WTC11 (cell line): ENCODE data around the gene EVL. TPM values are rescaled to one million over a fixed set of nuclear protein-coding genes. Genes with fewer than 3 reads are reported as not detected.

Experiments
- ATAC-seq: fragments of 200-7000 bp; cut with Tn5 transposase; 2 replicates; pipeline ENCODE4 v1.10.0; 2021; ENCODE audit warnings: mild to moderate bottlenecking, moderate library complexity
- CTCF ChIA-PET: fragments of 300-600 bp; sonication (Branson Sonifier 250); formaldehyde crosslinking; loops from one replicate; lab custom pipeline; 2021; ENCODE audit warnings: antibody characterized with exemption; lab: Charles Lee
- POLR2A ChIA-PET: fragments of 350-600 bp; sonication (Branson Sonifier 250); formaldehyde crosslinking; loops from one replicate; lab custom pipeline; 2021; ENCODE audit warnings: antibody characterized with exemption; lab: Charles Lee
- DNase-seq: peaks from one replicate; pipeline ENCODE4 v3.0.0; 2021; ENCODE audit warnings: low spot score
- H3K27ac Mint-ChIP-seq: 2 replicates; pipeline ENCODE4 v1.8.0; 2021; ENCODE audit warnings: mixed read lengths
- H3K27me3 Mint-ChIP-seq: 2 replicates; pipeline ENCODE4 v1.8.0; 2021; ENCODE audit warnings: low read depth, mild to moderate bottlenecking, moderate library complexity, mixed read lengths
- H3K36me3 Mint-ChIP-seq: 2 replicates; pipeline ENCODE4 v1.8.0; 2021; ENCODE audit warnings: mixed read lengths
- H3K4me1 Mint-ChIP-seq: 2 replicates; pipeline ENCODE4 v1.8.0; 2022; ENCODE audit warnings: mixed read lengths
- H3K4me3 Mint-ChIP-seq: 2 replicates; pipeline ENCODE4 v1.8.0; 2021; ENCODE audit warnings: mild to moderate bottlenecking, moderate library complexity, mixed read lengths
- H3K9me3 Mint-ChIP-seq: 2 replicates; pipeline ENCODE4 v1.8.0; 2021; ENCODE audit warnings: mixed read lengths
- CTCF ChIP-seq: fragments of 200-600 bp; IDR thresholded peaks from 2 replicates; pipeline ENCODE4 v1.8.0; 2022; ENCODE audit warnings: antibody characterized with exemption
- ELF4 ChIP-seq: sonication (generic); formaldehyde crosslinking; IDR thresholded peaks from 2 replicates; pipeline ENCODE4 v1.8.1; 2022; ENCODE audit warnings: low read depth, mild to moderate bottlenecking, moderate library complexity, missing genetic modification reagents
- FOXK1 ChIP-seq: sonication (generic); formaldehyde crosslinking; IDR thresholded peaks from 2 replicates; pipeline ENCODE4 v1.8.0; 2022; ENCODE audit warnings: mild to moderate bottlenecking, moderate library complexity, missing genetic modification reagents
- FOXP1 ChIP-seq: sonication (generic); formaldehyde crosslinking; IDR thresholded peaks from 2 replicates; pipeline ENCODE4 v1.8.0; 2022; ENCODE audit warnings: missing genetic modification reagents, mild to moderate bottlenecking, moderate library complexity, borderline replicate concordance
- JUN ChIP-seq: sonication (generic); formaldehyde crosslinking; IDR thresholded peaks from 2 replicates; pipeline ENCODE4 v1.8.0; 2023; ENCODE audit warnings: mild to moderate bottlenecking, missing genetic modification reagents
- MYBL2 ChIP-seq: sonication (generic); formaldehyde crosslinking; IDR thresholded peaks from 2 replicates; pipeline ENCODE4 v1.8.1; 2023; ENCODE audit warnings: mild to moderate bottlenecking, moderate library complexity, missing genetic modification reagents
- NR1H2 ChIP-seq: sonication (generic); formaldehyde crosslinking; IDR thresholded peaks from 2 replicates; pipeline ENCODE4 v1.9.0; 2021; ENCODE audit warnings: mild to moderate bottlenecking, moderate library complexity, missing genetic modification reagents
- NR3C1 ChIP-seq: sonication (generic); formaldehyde crosslinking; conservative IDR thresholded peaks from 2 replicates; pipeline ENCODE4 v1.8.1; 2023; ENCODE audit warnings: low read depth, mild to moderate bottlenecking, missing genetic modification reagents
- OVOL2 ChIP-seq: fragments of 250-450 bp; sonication (Bioruptor Pico); IDR thresholded peaks from 2 replicates; pipeline ENCODE4 v1.9.0; 2021; ENCODE audit warnings: mild to moderate bottlenecking, borderline replicate concordance
- SMAD4 ChIP-seq: sonication (generic); formaldehyde crosslinking; IDR thresholded peaks from 2 replicates; pipeline ENCODE4 v1.8.0; 2022; ENCODE audit warnings: mild to moderate bottlenecking, missing genetic modification reagents
- SP1 ChIP-seq: sonication (generic); formaldehyde crosslinking; conservative IDR thresholded peaks from 2 replicates; pipeline ENCODE4 v1.8.1; 2022; ENCODE audit warnings: missing genetic modification reagents
- USF2 ChIP-seq: sonication (generic); formaldehyde crosslinking; IDR thresholded peaks from 2 replicates; pipeline ENCODE4 v1.8.1; 2023; ENCODE audit warnings: mild to moderate bottlenecking, missing genetic modification reagents, moderate library complexity
- ZBTB43 ChIP-seq: sonication (generic); formaldehyde crosslinking; IDR thresholded peaks from 2 replicates; pipeline ENCODE4 v1.8.1; 2023; ENCODE audit warnings: mild to moderate bottlenecking, missing genetic modification reagents
- ZNF263 ChIP-seq: sonication (generic); formaldehyde crosslinking; IDR thresholded peaks from 2 replicates; pipeline ENCODE4 v1.8.1; 2022; ENCODE audit warnings: low read depth, mild to moderate bottlenecking, moderate library complexity, missing genetic modification reagents
- ZNF416 ChIP-seq: fragments of 250-450 bp; sonication (Bioruptor Pico); IDR thresholded peaks from 2 replicates; pipeline ENCODE4 v1.9.0; 2021; ENCODE audit warnings: mild to moderate bottlenecking, inconsistent platforms
- total RNA-seq: library from RNA; stranded (reverse); gene quantifications from 3 replicates; pipeline ENCODE4 v1.2.3, GENCODE V29; 2021
- TF ChIP-seq, protein P1 (sequence below): sonication (generic); formaldehyde crosslinking; IDR thresholded peaks from 2 replicates; pipeline ENCODE4 v1.8.1; 2023; ENCODE audit warnings: mild to moderate bottlenecking, moderate library complexity, missing genetic modification reagents
- TF ChIP-seq, protein P2 (sequence below): sonication (generic); formaldehyde crosslinking; IDR thresholded peaks from 2 replicates; pipeline ENCODE4 v1.8.1; 2022; ENCODE audit warnings: low read depth, missing genetic modification reagents, borderline replicate concordance
- TF ChIP-seq, protein P3 (sequence below): sonication (generic); formaldehyde crosslinking; IDR thresholded peaks from 2 replicates; pipeline ENCODE4 v1.8.1; 2022; ENCODE audit warnings: mild to moderate bottlenecking, moderate library complexity, missing genetic modification reagents
- TF ChIP-seq, protein P4 (sequence below): sonication (generic); formaldehyde crosslinking; IDR thresholded peaks from 2 replicates; pipeline ENCODE4 v1.8.1; 2022; ENCODE audit warnings: missing genetic modification reagents, borderline replicate concordance

Gene EVL
- total RNA-seq, 1 experiment from 2014 or later = 60.8 TPM

DNA sequence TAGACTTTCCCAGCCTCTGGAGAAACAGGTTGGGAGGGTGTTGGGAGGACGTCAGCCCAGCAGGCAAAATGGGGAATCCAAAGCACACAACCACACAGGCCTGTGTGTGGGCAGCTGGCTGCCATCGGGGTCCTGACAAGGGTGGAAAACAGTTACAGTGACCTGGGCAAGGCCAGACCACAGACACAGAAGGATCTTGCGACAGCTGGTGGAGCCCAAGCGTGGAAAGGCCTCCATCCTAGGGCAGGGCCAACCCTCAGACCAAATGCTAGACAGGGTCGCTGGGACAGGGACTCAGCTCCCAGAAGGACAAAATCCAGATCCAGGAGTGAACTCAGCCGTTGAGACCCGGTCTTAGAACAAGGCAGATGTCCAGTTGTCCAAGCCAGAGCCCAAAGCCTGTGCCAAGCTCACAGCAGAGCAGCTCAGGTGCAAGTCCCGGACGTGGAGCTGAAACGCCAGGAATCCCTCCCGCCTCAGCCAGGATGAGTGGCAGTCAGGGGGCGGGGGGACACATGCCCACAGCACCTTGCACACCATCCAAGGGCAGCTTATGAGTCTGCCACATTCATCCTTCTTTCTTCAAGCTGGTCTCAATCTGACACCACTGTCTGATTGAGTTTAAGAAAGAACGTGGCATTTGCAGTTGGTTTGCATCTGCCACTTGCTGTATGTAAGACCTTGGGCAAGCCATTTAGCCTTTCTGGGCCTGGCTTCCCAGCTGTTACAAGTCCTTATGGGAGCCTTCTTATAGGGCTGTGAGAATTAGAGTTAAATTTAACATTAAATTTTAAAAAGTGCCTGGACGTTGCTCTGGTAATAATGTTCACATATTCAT lies 56.6 kb downstream of the EVL start:
- DNase-seq = no peak
- TF ChIP-seq ZBTB43 = no peak
- TF ChIP-seq SMAD4 (CRISPR knock-in tag) = no peak
- TF ChIP-seq, protein P1, sequence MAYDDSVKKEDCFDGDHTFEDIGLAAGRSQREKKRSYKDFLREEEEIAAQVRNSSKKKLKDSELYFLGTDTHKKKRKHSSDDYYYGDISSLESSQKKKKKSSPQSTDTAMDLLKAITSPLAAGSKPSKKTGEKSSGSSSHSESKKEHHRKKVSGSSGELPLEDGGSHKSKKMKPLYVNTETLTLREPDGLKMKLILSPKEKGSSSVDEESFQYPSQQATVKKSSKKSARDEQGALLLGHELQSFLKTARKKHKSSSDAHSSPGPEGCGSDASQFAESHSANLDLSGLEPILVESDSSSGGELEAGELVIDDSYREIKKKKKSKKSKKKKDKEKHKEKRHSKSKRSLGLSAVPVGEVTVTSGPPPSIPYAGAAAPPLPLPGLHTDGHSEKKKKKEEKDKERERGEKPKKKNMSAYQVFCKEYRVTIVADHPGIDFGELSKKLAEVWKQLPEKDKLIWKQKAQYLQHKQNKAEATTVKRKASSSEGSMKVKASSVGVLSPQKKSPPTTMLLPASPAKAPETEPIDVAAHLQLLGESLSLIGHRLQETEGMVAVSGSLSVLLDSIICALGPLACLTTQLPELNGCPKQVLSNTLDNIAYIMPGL (CRISPR knock-in tag) = no peak
- TF ChIP-seq FOXP1 (CRISPR knock-in tag) = no peak
- TF ChIP-seq ZNF263 (CRISPR knock-in tag) = no peak
- TF ChIP-seq, protein P2, sequence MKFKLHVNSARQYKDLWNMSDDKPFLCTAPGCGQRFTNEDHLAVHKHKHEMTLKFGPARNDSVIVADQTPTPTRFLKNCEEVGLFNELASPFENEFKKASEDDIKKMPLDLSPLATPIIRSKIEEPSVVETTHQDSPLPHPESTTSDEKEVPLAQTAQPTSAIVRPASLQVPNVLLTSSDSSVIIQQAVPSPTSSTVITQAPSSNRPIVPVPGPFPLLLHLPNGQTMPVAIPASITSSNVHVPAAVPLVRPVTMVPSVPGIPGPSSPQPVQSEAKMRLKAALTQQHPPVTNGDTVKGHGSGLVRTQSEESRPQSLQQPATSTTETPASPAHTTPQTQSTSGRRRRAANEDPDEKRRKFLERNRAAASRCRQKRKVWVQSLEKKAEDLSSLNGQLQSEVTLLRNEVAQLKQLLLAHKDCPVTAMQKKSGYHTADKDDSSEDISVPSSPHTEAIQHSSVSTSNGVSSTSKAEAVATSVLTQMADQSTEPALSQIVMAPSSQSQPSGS = no peak
- TF ChIP-seq NR3C1 = no peak
- no peak for TF ChIP-seq CTCF
- TF ChIP-seq, protein P3, sequence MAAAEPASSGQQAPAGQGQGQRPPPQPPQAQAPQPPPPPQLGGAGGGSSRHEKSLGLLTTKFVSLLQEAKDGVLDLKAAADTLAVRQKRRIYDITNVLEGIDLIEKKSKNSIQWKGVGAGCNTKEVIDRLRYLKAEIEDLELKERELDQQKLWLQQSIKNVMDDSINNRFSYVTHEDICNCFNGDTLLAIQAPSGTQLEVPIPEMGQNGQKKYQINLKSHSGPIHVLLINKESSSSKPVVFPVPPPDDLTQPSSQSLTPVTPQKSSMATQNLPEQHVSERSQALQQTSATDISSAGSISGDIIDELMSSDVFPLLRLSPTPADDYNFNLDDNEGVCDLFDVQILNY (CRISPR knock-in tag) = no peak
- no peak for TF ChIP-seq FOXK1 (CRISPR knock-in tag)
- no peak for TF ChIP-seq MYBL2 (CRISPR knock-in tag)
- no peak for TF ChIP-seq OVOL2 (CRISPR knock-in tag)
- TF ChIP-seq ELF4 (CRISPR knock-in tag) = no peak
- TF ChIP-seq SP1 (CRISPR knock-in tag) = no peak
- TF ChIP-seq, all 79 proteins: peak for 0
- H3K27ac Mint-ChIP-seq = no peak overlapping the region
- H3K27me3 Mint-ChIP-seq = no peaks in the 10 kb centered on the region
- H3K4me1 Mint-ChIP-seq = no peaks in the 10 kb centered on the region
- POLR2A ChIA-PET = no interaction called here
- H3K9me3 Mint-ChIP-seq = no peaks in the 10 kb centered on the region
- no peak for ATAC-seq
- CTCF ChIA-PET = interaction anchor here (0.8 to 3.9 kb wide), 10 partner anchors 9 to 71 kb away, joined by 3 to 23 read pairs (median 6); partner anchors contain the start of gene DEGS2
- H3K36me3 Mint-ChIP-seq = no peaks in the 10 kb centered on the region
- no peak overlapping the region for H3K4me3 Mint-ChIP-seq

DNA sequence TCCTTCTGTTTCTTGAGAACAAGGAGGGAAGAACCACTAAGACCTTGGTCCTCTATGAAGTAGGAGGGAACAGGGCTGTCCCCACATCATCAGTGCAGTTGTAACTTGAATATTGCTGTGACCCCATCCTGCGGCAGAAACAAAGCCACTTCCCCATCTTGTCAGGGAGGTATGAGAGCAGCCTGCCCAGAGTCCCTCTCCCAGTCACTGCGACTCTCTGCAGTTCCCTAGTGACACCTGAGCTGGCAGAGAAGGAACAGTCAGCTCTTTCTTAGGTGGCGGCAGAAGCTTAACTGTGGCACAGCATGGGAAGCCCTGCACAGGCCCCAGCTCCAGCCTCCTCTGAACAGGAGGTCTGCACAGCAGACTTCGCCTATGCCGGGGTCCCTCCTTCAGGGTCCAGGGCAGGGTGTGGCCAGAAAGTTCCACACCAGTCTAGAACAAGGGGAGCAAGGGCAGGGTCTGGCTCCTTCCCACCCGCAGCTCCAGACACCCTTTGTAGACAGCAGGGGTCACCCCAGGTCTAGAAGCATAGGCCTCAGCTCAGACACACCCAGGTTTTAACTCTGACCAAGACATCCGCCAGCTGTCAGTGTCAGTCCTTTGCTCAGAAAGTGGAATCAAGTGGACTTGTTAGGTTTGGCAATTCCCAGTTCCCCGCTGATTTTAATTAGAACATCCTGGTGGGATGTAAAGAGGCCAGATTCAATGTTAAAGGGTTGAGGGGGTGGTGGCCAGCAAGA lies 57.4 kb downstream of the EVL start:
- ChIA-PET POLR2A (no interaction called here), CTCF (interaction anchor here (0.8 to 3.9 kb wide), 7 partner anchors 9 to 43 kb away, joined by 3 to 23 read pairs (median 6); partner anchors contain the start of gene DEGS2)
- ATAC-seq (no peak), DNase-seq (no peak)
- H3K4me1 Mint-ChIP-seq = no peaks in the 10 kb centered on the region
- H3K27ac Mint-ChIP-seq = peak overlapping the region; percentile 9; the same call in 1 of the 2 replicates
- H3K36me3 Mint-ChIP-seq = no peaks in the 10 kb centered on the region
- H3K27me3 Mint-ChIP-seq = no peaks in the 10 kb centered on the region
- H3K9me3 Mint-ChIP-seq = no peaks in the 10 kb centered on the region
- H3K4me3 Mint-ChIP-seq = no peak overlapping the region
- no peak for TF ChIP-seq FOXK1 (CRISPR knock-in tag)
- TF ChIP-seq JUN (CRISPR knock-in tag) = no peak
- TF ChIP-seq ZNF416 (CRISPR knock-in tag) = no peak
- TF ChIP-seq, protein P4, sequence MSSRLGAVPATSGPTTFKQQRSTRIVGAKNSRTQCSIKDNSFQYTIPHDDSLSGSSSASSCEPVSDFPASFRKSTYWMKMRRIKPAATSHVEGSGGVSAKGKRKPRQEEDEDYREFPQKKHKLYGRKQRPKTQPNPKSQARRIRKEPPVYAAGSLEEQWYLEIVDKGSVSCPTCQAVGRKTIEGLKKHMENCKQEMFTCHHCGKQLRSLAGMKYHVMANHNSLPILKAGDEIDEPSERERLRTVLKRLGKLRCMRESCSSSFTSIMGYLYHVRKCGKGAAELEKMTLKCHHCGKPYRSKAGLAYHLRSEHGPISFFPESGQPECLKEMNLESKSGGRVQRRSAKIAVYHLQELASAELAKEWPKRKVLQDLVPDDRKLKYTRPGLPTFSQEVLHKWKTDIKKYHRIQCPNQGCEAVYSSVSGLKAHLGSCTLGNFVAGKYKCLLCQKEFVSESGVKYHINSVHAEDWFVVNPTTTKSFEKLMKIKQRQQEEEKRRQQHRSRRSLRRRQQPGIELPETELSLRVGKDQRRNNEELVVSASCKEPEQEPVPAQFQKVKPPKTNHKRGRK (CRISPR knock-in tag) = no peak
- no peak for TF ChIP-seq ZBTB43
- no peak for TF ChIP-seq NR1H2
- no peak for TF ChIP-seq USF2
